ENCODE data around the gene LDAH.

LDAH gene

DNA sequence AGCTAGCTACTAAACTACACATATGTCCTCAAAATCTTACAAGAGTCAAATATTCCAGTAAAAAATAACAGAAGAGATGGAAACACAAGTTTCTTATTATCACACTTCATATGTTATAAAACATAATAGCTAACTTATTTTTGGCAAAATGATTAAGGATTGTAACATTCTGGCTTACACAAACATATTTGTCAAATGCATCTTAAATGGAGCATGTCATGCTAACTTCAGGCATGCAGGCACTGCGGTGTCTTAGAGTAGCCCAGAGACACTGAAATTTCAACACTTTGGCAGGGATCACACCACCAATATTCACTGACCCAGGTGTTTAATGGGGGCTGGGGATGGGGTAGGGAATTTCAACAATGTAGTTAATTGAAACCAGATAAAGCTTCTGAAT lies 51.6 kb downstream of the LDAH start:
- no peak for DNase-seq

GRCh38 chr2:20766798-20767644 lies 55.9 kb downstream of the LDAH start:
- no peak for DNase-seq

- no peak for DNase-seq
These were observed 56.7 kb downstream of the LDAH start for GRCh38 chr2:20766213-20766612.

- no peak for DNase-seq
These were observed 59.8 kb downstream of the LDAH start for GRCh38 chr2:20762945-20763683.

DNA sequence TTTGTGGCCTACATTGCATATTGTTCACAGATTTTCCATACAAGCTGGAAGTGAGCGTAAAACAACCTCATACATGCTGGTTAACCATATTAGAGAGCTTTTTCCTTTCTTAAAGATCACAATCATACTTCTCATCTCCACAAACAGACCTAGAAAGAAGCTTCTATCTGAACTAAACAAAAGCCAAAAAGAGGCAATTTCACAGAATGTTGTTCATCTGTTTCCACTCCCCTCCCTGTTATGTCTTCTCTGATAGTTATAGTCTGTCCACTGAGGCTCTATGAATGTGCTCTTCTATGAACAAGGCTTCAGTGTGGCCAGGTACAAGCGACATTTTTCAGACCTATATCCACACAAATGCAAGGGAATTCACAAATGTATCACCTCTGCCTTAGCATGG lies 63.4 kb downstream of the LDAH start:
- DNase-seq = no peak

DNA sequence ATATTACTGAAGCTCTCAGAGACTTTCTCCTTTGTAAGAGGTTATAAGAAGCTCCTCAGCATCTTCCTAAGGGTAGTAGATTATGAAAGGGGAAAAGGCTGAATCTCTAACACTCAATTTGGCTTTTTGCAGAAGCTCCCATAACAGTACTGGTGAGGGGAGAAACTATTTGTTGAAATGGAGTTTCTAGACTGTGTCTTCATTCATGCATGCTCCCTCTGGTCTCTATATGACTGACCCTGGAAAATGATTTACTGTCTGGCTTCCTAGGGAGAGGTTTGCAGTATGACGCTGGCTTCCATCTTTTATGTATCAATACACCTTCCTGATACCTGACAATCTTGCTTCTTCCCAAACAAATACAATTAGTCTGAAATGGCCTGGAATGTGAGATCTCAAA lies 63.9 kb downstream of the LDAH start:
- no peak for DNase-seq

GRCh38 chr2:20757405-20758090 lies 65.4 kb downstream of the LDAH start:
- DNase-seq = no peak

- DNase-seq = no peak
These were observed 67.6 kb downstream of the LDAH start for GRCh38 chr2:20755132-20755800.

GRCh38 chr2:20752293-20752692 lies 70.6 kb downstream of the LDAH start:
- no peak for DNase-seq

GRCh38 chr2:20747317-20747716 lies 75.6 kb downstream of the LDAH start:
- no peak for DNase-seq

- no peak for DNase-seq
These were observed 76.9 kb downstream of the LDAH start for GRCh38 chr2:20745924-20746555.

GRCh38 chr2:20744366-20745335 lies 78.2 kb downstream of the LDAH start:
- no peak for DNase-seq

DNA sequence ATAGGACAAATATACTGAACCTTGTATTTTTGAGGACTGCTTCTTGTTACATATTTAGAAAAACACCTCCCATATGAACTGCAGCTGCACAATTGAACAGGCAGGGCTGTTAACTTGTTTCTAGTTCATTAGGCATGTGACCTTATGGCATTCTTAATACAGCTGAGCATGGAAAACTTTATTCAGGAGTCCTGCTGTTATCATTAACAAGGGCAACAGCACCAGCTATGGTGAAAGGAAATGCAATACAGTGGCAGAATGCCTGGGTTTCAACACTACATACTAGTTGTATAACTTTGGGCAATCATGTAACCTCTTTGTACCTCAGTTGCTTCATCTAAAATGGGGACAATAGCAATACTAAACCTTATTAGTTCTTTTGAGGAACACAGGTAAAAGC lies 84.1 kb downstream of the LDAH start:
- no peak for DNase-seq

GRCh38 chr2:20737505-20737904 lies 85.4 kb downstream of the LDAH start:
- DNase-seq = no peak

DNA sequence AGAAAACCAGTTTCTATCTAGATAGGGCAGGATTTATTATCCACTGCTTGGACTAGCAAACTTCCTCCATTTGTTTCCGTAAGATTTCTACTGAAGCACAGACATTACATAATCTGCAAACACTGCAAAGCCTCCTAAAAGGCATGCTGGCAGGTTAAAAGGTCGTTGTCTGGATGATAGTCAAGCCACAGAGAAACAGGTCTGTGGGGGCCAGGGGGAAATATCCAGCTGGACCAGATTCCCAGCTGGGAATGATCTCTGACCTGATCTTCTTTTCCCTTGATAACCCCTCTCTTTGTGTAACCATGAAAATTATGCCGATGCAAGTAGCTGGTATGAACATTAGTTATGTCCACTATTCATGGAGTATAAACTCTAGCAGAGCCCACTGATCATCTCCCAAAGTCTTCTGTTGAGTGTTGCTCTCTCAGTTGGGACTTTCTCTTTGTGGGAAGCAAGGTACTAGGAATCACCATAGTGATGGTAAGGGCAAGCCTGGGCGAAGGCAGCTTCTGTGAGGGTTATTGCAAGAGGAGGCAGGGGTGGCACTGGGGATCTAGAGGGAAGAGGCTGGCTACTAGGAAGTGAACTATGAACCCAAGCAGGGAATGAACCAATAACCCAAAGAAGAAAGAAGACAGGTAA lies 94.7 kb downstream of the LDAH start:
- DNase-seq = peak in 1 of 2 donors; percentile 26

DNA sequence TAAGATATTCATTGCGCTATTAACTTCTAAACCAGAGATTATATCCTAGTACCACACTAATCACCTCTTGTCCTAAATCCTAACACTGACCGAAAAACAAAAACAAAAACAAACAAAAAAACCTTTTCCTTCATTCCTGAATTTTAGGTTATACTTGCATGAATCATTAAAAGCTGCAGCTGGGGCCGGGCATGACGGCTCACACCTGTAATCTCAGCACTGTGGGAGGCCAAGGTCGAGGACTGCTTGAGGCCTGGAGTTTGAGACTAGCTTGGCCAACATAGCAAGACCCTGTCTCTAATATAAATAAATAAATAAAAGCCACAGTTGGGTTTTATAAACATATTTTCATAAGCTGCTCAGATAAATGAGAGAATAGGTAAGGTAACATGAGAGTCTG lies 96.0 kb downstream of the LDAH start:
- no peak for DNase-seq

- no peak for DNase-seq
These were observed 97.1 kb downstream of the LDAH start for GRCh38 chr2:20725782-20726181.

- DNase-seq = no peak
These were observed 98.3 kb downstream of the LDAH start for GRCh38 chr2:20724500-20725053.

DNA sequence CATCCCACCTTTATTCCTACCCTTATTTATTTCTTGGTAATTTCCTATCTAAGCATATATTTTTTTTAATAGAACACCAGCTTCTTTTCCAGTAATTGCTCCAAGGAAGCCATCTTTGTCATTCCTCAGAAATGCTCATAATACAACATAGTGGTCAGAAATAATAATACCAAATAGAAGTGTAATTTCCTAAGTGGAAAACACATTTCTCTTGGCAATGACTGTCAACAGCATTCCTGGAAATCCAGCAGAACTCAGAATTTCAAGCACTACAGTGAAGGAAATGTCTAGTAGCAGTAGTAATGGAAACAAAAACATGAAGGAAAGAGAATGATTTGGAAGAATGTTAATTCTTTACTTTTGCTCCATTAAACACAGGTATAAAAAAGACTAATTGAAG lies 99.4 kb downstream of the LDAH start:
- no peak for DNase-seq

DNA sequence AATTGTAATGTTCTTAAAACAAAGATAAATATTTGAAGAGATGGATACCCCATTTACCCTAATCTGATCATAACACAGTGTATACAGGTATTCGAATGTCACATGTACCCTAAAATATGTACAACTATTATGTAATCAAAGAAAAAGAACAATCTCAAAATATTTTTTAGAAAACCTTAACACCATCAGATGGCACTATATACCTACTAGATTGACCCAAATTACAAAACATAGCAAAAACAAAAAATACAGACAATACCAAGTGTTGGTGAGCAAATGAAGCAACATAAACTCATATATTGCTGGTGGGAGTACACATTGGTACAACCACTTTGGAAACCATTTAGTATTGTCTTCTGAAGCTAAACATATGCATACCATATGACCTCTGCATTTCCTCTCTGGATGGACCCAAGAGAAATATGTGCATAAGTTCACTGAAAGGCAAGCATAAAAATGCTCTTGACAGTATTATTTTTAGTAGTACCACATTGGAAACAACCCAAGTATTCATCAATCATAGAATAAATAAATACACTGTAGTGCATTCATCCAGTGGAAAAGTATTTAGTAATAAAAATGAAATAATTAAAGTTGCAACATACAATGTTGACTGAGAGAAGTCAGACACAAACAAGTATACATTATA lies 100.2 kb downstream of the LDAH start:
- DNase-seq = no peak
